SK-N-SH (cell line): ENCODE results near the gene TRIM7. TPM values are rescaled to one million over a fixed set of nuclear protein-coding genes. Genes with fewer than 3 reads are reported as not detected.
A peak's percentile ranks its signal among the peaks of the same experiment; 100 is the strongest.

Source experiments
- CTCF ChIA-PET: fragments of 300-600, 350-600 bp; formaldehyde crosslinking; extraction: SDS; loops from one replicate; lab custom pipeline; 2021; lab: Yijun Ruan, JAX
- POLR2A ChIA-PET: fragments of 350-600 bp; sonication (Branson Sonifier 250); formaldehyde crosslinking; extraction: SDS; loops from one replicate; lab custom pipeline; 2020; ENCODE audit warnings: antibody characterized with exemption, inconsistent platforms; lab: Yijun Ruan, JAX
- DNase-seq: peaks from one replicate; pipeline ENCODE4 v3.0.0; 2012
- H2AFZ ChIP-seq: fragments of 200-600 bp; sonication (generic); 2 replicates; pipeline ENCODE4 v1.8.1; 2016; ENCODE audit warnings: antibody characterized with exemption, mild to moderate bottlenecking, low read depth
- H3F3A ChIP-seq: fragments of 200-600 bp; sonication (generic); replicated peaks from 2 replicates; pipeline ENCODE3; 2016; ENCODE audit warnings: antibody characterized with exemption, mild to moderate bottlenecking; ENCODE audit not compliant: insufficient read depth
- H3K27ac ChIP-seq, 2 experiments: fragments of 200-500 bp in 1 of 2; fragments of 200-600 bp in 1 of 2; sonication (Bioruptor generic) in 1 of 2; sonication (generic), shearing (Covaris generic) in 1 of 2; 2 replicates each; pipeline versions ENCODE4 v1.5.1 to v1.6.1; 2014 to 2016; ENCODE audit warnings: low read depth in 2 of 2, inconsistent platforms in 1 of 2, low read length in 1 of 2, mild to moderate bottlenecking in 1 of 2, mixed read lengths in 1 of 2
- H3K27me3 ChIP-seq: fragments of 200-600 bp; sonication (generic), shearing (Covaris generic); 2 replicates; pipeline ENCODE4 v1.6.1; 2016; ENCODE audit warnings: mixed run types; ENCODE audit not compliant: insufficient read depth
- H3K36me3 ChIP-seq, 2 experiments: fragments of 200-500 bp in 1 of 2; fragments of 200-600 bp in 1 of 2; sonication (Bioruptor generic) in 1 of 2; sonication (generic) in 1 of 2; replicated peaks in 1 of 2; 2 replicates each; pipeline versions ENCODE3 to v1.5.1; 2014 to 2016; ENCODE audit warnings: low read length in 1 of 2, mild to moderate bottlenecking in 1 of 2; ENCODE audit not compliant: insufficient read depth in 2 of 2, control insufficient read depth in 1 of 2
- H3K4me1 ChIP-seq, 2 experiments: fragments of 200-500 bp in 1 of 2; fragments of 200-600 bp in 1 of 2; sonication (Bioruptor generic) in 1 of 2; sonication (generic), shearing (Covaris generic) in 1 of 2; 2 replicates each; pipeline versions ENCODE4 v1.5.1 to v1.6.1; 2014 to 2016; ENCODE audit warnings: low read depth in 1 of 2, low read length in 1 of 2, mixed run types in 1 of 2; ENCODE audit not compliant: insufficient read depth in 2 of 2, control insufficient read depth in 1 of 2
- H3K4me2 ChIP-seq: fragments of 200-600 bp; sonication (generic), shearing (Covaris generic); 2 replicates; pipeline ENCODE4 v1.6.1; 2017; ENCODE audit warnings: mixed run types
- H3K4me3 ChIP-seq, 2 experiments: fragments of 200-500 bp in 1 of 2; fragments of 200-600 bp in 1 of 2; sonication (Bioruptor generic) in 1 of 2; sonication (generic), shearing (Covaris generic) in 1 of 2; 2 replicates each; pipeline versions ENCODE4 v1.5.1 to v1.8.1; 2014 to 2016; ENCODE audit warnings: low read depth in 2 of 2, inconsistent platforms in 1 of 2, low read length in 1 of 2, mild to moderate bottlenecking in 1 of 2, mixed read lengths in 1 of 2, moderate library complexity in 1 of 2
- H3K79me2 ChIP-seq: fragments of 200-600 bp; sonication (generic); 2 replicates; pipeline ENCODE4 v1.8.1; 2017; ENCODE audit warnings: mild to moderate bottlenecking; ENCODE audit not compliant: insufficient read depth
- H3K9ac ChIP-seq: fragments of 200-600 bp; sonication (generic); 2 replicates; pipeline ENCODE4 v1.6.1; 2017; ENCODE audit warnings: mixed run types
- H3K9me2 ChIP-seq: fragments of 200-600 bp; sonication (generic); 2 replicates; pipeline ENCODE4 v1.6.1; 2017; ENCODE audit warnings: mixed run types
- H3K9me3 ChIP-seq: fragments of 200-600 bp; sonication (generic); 2 replicates; pipeline ENCODE4 v1.6.1; 2017; ENCODE audit warnings: mixed run types, mild to moderate bottlenecking, moderate library complexity
- H4K20me1 ChIP-seq: fragments of 200-600 bp; sonication (generic); 2 replicates; pipeline ENCODE4 v1.6.1; 2017; ENCODE audit warnings: mild to moderate bottlenecking, mixed run types; ENCODE audit not compliant: insufficient read depth
- ELF1 ChIP-seq: IDR thresholded peaks from 2 replicates; pipeline ENCODE4 v1.4.0; 2012
- EZH2phosphoT487 ChIP-seq: fragments of 200-600 bp; sonication (generic); IDR thresholded peaks from 2 replicates; pipeline ENCODE4 v1.6.1; 2017; ENCODE audit warnings: low read depth, mixed run types, mild to moderate bottlenecking, antibody characterized with exemption, moderate library complexity, borderline replicate concordance
- FOXM1 ChIP-seq: IDR thresholded peaks from 2 replicates; pipeline ENCODE4 v1.4.0; 2012; ENCODE audit warnings: low read depth, mild to moderate bottlenecking
- GATA2 ChIP-seq: sonication (generic); formaldehyde crosslinking; IDR thresholded peaks from 2 replicates; pipeline ENCODE4 v1.5.0; 2020; ENCODE audit warnings: mild to moderate bottlenecking, missing genetic modification reagents
- JUND ChIP-seq: IDR thresholded peaks from 2 replicates; pipeline ENCODE4 v1.4.0; 2012
- NFIC ChIP-seq: IDR thresholded peaks from 2 replicates; pipeline ENCODE4 v1.4.0; 2012; ENCODE audit warnings: borderline replicate concordance
- RFX5 ChIP-seq: IDR thresholded peaks from 2 replicates; pipeline ENCODE4 v1.6.1; 2012; ENCODE audit warnings: mild to moderate bottlenecking, improper control_type of control experiment, low read length
- TEAD4 ChIP-seq: IDR thresholded peaks from 2 replicates; pipeline ENCODE4 v1.4.0; 2012; ENCODE audit warnings: mild to moderate bottlenecking, borderline replicate concordance; ENCODE audit not compliant: insufficient read depth
- WGBS: methylation state at CpG from one replicate; pipeline ENCODE4 v1.1.6; 2017; ENCODE audit warnings: low lambda C conversion rate; 5-methylcytosine and 5-hydroxymethylcytosine counted together
- polyA plus RNA-seq, 3 experiments: library from polyadenylated mRNA; depleted of rRNA; stranded (reverse); fragments of >200 nt; gene quantifications; 2 replicates each; pipeline ENCODE4 v1.2.3, GENCODE V29; 2012
- TF ChIP-seq, protein P1 (sequence below): IDR thresholded peaks from 2 replicates; pipeline ENCODE4 v1.4.0; 2012; ENCODE audit warnings: low read depth, borderline replicate concordance
- TF ChIP-seq, protein P2 (sequence below): fragments of 150-350 bp; IDR thresholded peaks from 2 replicates; pipeline ENCODE4 v1.6.1; 2016; ENCODE audit warnings: mild to moderate bottlenecking, low read depth, low read length

TRIM7 gene
- polyA plus RNA-seq, 1 of the 3 experiments (the other 2 are of a cell fraction): 3.5 TPM

DNA sequence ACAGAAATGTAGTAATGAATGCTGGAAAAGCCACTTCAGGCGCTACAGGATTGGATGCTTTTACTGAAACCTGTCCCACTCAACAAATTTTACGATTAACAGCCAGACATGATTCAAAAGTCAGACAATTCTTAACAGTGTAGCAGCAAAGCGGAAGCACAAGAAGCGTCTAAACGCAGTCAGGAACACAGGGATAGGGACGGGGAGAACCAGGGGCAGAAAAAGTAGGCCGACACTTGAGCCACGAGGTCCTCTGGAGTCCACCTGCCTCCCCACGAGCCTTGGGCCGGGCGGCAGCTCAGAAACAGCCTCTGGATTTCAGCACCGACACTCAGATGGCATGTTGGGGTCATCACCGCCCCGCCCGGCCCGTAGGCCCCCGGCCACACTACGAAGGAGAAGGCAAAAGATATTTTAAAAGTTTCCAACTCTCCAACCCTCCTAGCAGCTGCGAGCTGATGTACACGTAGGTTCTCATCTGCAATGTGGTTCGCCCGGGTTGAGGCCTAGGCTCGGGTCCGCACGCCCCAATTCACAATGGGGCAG lies 38.1 kb upstream of the TRIM7 start:
- Histone ChIP-seq H3K27ac (peak overlapping the region; percentile 96 to 98), H3F3A (peaks cover 67% of the 10 kb centered on the region), H4K20me1 (peaks cover 54% of the 10 kb centered on the region), H2AFZ (no peak overlapping the region), H3K4me2 (peak overlapping the region; percentile 85), H3K4me3 (peak overlapping the region; percentile 79 to 82), H3K9me2 (no peaks in the 10 kb centered on the region), H3K27me3 (no peaks in the 10 kb centered on the region), H3K9me3 (no peaks in the 10 kb centered on the region), H3K36me3 (peaks cover 25 to 47% of the 10 kb centered on the region in 2 experiments), H3K4me1 (peaks cover 14 to 34% of the 10 kb centered on the region in 2 experiments; a peak in 3 of 4 replicates), H3K9ac (peak overlapping the region; percentile 98), H3K79me2 (peaks cover 81% of the 10 kb centered on the region)
- no peak for DNase-seq
- WGBS: 0% methylated on average over 14 of the region's 25 CpGs
- ChIA-PET CTCF (interaction anchor here (0.6 to 1.8 kb wide), 2 partner anchors 17 to 30 kb away, joined by 3 to 5 read pairs; no protein-coding TSS in a partner anchor), POLR2A (interaction anchor here (0.7 to 2.1 kb wide), 6 partner anchors 8 to 38 kb away, joined by 3 to 20 read pairs (median 4); partner anchors contain the start of gene TRIM52)
- no peak for TF ChIP-seq EZH2phosphoT487
- TF ChIP-seq, protein P1, sequence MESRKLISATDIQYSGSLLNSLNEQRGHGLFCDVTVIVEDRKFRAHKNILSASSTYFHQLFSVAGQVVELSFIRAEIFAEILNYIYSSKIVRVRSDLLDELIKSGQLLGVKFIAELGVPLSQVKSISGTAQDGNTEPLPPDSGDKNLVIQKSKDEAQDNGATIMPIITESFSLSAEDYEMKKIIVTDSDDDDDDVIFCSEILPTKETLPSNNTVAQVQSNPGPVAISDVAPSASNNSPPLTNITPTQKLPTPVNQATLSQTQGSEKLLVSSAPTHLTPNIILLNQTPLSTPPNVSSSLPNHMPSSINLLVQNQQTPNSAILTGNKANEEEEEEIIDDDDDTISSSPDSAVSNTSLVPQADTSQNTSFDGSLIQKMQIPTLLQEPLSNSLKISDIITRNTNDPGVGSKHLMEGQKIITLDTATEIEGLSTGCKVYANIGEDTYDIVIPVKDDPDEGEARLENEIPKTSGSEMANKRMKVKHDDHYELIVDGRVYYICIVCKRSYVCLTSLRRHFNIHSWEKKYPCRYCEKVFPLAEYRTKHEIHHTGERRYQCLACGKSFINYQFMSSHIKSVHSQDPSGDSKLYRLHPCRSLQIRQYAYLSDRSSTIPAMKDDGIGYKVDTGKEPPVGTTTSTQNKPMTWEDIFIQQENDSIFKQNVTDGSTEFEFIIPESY: no peak
- no peak for TF ChIP-seq RFX5
- TF ChIP-seq, protein P2, sequence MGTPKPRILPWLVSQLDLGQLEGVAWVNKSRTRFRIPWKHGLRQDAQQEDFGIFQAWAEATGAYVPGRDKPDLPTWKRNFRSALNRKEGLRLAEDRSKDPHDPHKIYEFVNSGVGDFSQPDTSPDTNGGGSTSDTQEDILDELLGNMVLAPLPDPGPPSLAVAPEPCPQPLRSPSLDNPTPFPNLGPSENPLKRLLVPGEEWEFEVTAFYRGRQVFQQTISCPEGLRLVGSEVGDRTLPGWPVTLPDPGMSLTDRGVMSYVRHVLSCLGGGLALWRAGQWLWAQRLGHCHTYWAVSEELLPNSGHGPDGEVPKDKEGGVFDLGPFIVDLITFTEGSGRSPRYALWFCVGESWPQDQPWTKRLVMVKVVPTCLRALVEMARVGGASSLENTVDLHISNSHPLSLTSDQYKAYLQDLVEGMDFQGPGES: no peak
- no peak for TF ChIP-seq FOXM1
- no peak for TF ChIP-seq JUND
- TF ChIP-seq TEAD4: no peak

DNA sequence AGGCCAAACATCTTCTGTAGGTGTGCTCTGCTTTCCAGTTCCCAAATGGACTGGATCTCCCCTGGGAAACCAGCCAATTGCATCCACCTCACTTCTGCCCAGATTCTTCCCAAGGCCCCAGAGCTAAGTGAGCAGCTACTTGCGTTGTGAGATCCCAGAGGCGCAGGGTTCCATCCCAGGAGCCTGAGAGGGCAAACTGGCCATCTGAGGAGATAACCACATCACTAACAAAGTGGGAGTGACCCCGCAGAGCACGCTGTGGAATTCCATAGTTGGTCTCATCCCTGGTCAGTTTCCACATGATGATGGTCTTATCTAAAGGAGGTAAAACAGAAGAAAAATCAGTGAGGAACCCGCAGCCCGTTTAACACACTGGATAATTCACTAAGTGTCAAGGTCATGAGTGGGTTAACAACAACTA lies 37.0 kb upstream of the TRIM7 start:
- peak overlapping the region in 1 of 2 experiments; percentile 96; a peak in 3 of 4 replicates for H3K27ac ChIP-seq
- H3K36me3 ChIP-seq: peaks cover 35 to 57% of the 10 kb centered on the region in 2 experiments
- H3K4me3 ChIP-seq: peak overlapping the region; percentile 79 to 82
- ChIA-PET POLR2A (interaction anchor here (0.8 to 1.4 kb wide), 5 partner anchors 11 to 35 kb away, joined by 3 to 6 read pairs (median 4); partner anchors contain the start of gene TRIM52), CTCF (interaction anchor here (1.3 kb wide), 3 partner anchors 13 to 50 kb away, joined by 3 read pairs; no protein-coding TSS in a partner anchor)
- peak overlapping the region; percentile 85 for H3K4me2 ChIP-seq
- no peaks in the 10 kb centered on the region for H3K9me2 ChIP-seq
- no peak for DNase-seq
- TF ChIP-seq NFIC (no peak), ELF1 (no peak), GATA2 (no peak)
- H3K27me3 ChIP-seq: no peaks in the 10 kb centered on the region
- H3F3A ChIP-seq: peaks cover 77% of the 10 kb centered on the region
- 5% methylated on average over 6 of the region's 6 CpGs for WGBS
- H3K9me3 ChIP-seq: no peaks in the 10 kb centered on the region
- H2AFZ ChIP-seq: no peak overlapping the region
- H3K4me1 ChIP-seq: peaks cover 14 to 37% of the 10 kb centered on the region in 2 experiments; a peak in 3 of 4 replicates
- H4K20me1 ChIP-seq: peaks cover 63% of the 10 kb centered on the region
- H3K9ac ChIP-seq: peak overlapping the region; percentile 98
- peaks cover 73% of the 10 kb centered on the region for H3K79me2 ChIP-seq
